Upper lobe of right lung (tissue), 1 donor: ENCODE measurements around the gene TNNT3. TPM values are rescaled to one million over a fixed set of nuclear protein-coding genes. Genes with fewer than 3 reads are reported as not detected.
"Not testable (repeated sequence)": the region's sequence is repeated elsewhere in the genome, so short reads cannot be mapped to it uniquely, and the experiment has no call there.

Experiments used
- ATAC-seq: fragments of 200-7000 bp; cut with Tn5 transposase; one replicate; pipeline ENCODE4 v1.9.1; 2020; ENCODE audit warnings: mild to moderate bottlenecking, moderate library complexity
- DNase-seq: peaks from one replicate; pipeline ENCODE4 v3.0.0-alpha.2; 2020
- H3K27ac ChIP-seq: fragments of 200-600 bp; one replicate; pipeline ENCODE4 v1.8.0; 2022
- H3K27me3 ChIP-seq: fragments of 200-600 bp; one replicate; pipeline ENCODE4 v1.8.0; 2022; ENCODE audit warnings: mild to moderate bottlenecking
- H3K36me3 ChIP-seq: fragments of 200-600 bp; one replicate; pipeline ENCODE4 v1.8.0; 2022
- H3K4me1 ChIP-seq: fragments of 200-600 bp; one replicate; pipeline ENCODE4 v1.8.0; 2022
- H3K4me3 ChIP-seq: fragments of 200-600 bp; one replicate; pipeline ENCODE4 v1.8.0; 2022; ENCODE audit warnings: mild to moderate bottlenecking
- H3K9me3 ChIP-seq: fragments of 200-600 bp; one replicate; pipeline ENCODE4 v1.8.0; 2022
- intact Hi-C: fragments of 100-400 bp; cut with DNase I; formaldehyde crosslinking; loops from one replicate; pipeline ENCODE4 v1.11.0; 2022
- total RNA-seq: library from RNA; stranded (reverse); fragmentation: NEBNext Ultra II Directional; extraction: Animal tissue kit (Norgen Biotek cat#: 25700); gene quantifications from one replicate; pipeline ENCODE4 v1.2.1, GENCODE V29; 2021
- TF ChIP-seq, protein P1 (sequence below): fragments of 200-600 bp; IDR thresholded peaks from one replicate; pipeline ENCODE4 v1.8.0; 2022; ENCODE audit warnings: antibody characterized with exemption
- donor health status: DM: no; HTN: yes; CAD: no; lungs with severe emphysema.

TNNT3 gene
- total RNA-seq, 1 donor from 2014 or later: 0.43 TPM

DNA sequence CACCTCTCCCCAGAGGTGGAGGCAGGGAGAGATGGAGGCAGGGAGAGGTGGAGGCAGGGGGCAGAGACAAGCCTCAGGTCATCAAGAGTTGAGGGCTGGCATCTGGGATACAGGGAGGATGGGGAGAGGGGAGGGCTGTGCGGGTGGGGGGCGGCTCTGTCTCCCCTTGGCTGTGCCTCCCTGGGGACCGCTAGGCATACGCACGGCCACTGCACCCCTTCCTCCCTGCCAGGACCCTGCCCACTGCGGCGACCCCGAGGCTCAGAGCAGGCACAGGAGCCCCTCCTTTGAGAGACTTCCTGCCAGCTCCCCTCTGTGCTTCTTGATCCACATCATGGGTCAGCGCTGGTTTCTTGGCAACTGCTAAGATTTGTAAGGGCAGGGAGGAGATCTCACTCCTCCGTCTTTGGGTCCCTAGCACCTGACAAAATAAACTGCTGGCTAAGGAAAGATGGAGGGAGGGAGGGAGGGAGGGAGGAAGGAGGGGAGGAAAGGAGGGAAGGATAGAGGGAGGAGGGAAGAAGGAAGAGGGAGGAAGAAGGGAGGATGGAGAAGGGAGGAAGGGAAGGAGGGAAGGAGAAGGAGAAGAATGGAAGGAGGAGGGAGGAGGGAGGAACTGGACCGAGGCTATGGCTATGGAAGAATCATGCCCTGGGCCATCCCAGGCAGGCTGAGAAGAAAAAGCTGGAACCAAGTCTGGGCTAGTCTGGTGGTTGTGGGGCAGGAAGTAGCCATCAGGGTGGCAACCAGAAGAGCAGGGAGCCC lies 46.3 kb upstream of the TNNT3 start:
- TF ChIP-seq, protein P1, sequence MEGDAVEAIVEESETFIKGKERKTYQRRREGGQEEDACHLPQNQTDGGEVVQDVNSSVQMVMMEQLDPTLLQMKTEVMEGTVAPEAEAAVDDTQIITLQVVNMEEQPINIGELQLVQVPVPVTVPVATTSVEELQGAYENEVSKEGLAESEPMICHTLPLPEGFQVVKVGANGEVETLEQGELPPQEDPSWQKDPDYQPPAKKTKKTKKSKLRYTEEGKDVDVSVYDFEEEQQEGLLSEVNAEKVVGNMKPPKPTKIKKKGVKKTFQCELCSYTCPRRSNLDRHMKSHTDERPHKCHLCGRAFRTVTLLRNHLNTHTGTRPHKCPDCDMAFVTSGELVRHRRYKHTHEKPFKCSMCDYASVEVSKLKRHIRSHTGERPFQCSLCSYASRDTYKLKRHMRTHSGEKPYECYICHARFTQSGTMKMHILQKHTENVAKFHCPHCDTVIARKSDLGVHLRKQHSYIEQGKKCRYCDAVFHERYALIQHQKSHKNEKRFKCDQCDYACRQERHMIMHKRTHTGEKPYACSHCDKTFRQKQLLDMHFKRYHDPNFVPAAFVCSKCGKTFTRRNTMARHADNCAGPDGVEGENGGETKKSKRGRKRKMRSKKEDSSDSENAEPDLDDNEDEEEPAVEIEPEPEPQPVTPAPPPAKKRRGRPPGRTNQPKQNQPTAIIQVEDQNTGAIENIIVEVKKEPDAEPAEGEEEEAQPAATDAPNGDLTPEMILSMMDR: no peak

DNA sequence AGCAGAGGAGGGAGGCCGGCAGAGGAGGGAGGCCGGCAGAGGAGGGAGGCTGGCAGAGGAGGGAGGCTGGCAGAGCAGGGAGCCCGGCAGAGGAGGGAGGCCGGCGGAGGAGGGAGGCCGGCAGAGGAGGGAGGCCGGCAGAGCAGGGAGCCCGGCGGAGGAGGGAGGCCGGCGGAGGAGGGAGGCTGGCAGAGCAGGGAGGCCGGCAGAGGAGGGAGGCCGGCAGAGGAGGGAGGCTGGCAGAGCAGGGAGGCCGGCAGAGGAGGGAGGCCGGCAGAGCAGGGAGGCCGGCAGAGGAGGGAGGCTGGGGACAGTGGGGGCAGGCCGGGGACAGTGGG lies 45.7 kb upstream of the TNNT3 start:
- H3K27ac ChIP-seq, DNase-seq, ATAC-seq, H3K9me3 ChIP-seq, intact Hi-C loops, H3K36me3 ChIP-seq, H3K4me1 ChIP-seq, H3K4me3 ChIP-seq: not testable (repeated sequence)
- H3K27me3 ChIP-seq: peaks cover 16% of the 10 kb centered on the region

More for the DNA sequence above, 46.3 kb upstream of the TNNT3 start:
- no peak overlapping the region for H3K4me3 ChIP-seq
- H3K4me1 ChIP-seq: no peaks in the 10 kb centered on the region
- H3K27me3 ChIP-seq: peaks cover 20% of the 10 kb centered on the region
- no peaks in the 10 kb centered on the region for H3K9me3 ChIP-seq
- H3K36me3 ChIP-seq: no peaks in the 10 kb centered on the region
- peak; percentile 45 for DNase-seq
- H3K27ac ChIP-seq: no peak overlapping the region
- no peak for ATAC-seq
- intact Hi-C loops: no loop called here

DNA sequence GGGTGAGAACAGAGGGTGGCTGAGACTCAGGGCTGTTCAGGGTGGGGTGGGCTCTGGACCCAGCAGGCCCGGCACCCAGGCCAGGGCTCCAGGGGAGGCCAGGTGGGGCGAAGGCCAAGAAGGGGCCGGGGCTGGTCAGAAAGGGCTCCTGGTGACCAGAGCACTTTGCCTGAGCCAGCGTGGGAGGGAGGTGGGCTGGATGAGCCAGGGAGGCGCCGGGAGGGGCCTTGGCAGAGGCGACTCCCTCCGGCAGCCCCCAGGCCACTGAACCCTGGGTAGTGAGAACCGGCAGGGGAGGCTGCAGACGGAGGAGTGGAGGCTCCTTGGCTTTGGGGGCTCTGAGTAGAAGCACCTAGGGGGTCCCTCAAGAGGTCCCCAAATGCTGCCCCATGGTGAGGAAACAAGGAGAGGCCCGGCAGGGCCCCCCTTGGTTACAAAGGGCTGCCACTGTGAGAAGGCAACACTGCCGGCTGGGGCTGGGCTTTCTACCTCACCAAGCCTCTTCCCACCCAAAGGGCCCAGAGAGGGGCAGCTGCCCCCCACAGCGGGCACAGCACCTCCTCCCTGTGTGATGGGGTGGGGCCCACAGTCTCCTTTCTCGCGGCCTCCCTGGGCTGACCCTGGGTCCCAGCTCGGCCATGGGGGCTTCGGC lies 44.9 kb upstream of the TNNT3 start:
- H3K9me3 ChIP-seq, H3K36me3 ChIP-seq, H3K4me1 ChIP-seq, ATAC-seq, H3K27ac ChIP-seq, intact Hi-C loops, DNase-seq, H3K4me3 ChIP-seq, H3K27me3 ChIP-seq: not testable (repeated sequence)

DNA sequence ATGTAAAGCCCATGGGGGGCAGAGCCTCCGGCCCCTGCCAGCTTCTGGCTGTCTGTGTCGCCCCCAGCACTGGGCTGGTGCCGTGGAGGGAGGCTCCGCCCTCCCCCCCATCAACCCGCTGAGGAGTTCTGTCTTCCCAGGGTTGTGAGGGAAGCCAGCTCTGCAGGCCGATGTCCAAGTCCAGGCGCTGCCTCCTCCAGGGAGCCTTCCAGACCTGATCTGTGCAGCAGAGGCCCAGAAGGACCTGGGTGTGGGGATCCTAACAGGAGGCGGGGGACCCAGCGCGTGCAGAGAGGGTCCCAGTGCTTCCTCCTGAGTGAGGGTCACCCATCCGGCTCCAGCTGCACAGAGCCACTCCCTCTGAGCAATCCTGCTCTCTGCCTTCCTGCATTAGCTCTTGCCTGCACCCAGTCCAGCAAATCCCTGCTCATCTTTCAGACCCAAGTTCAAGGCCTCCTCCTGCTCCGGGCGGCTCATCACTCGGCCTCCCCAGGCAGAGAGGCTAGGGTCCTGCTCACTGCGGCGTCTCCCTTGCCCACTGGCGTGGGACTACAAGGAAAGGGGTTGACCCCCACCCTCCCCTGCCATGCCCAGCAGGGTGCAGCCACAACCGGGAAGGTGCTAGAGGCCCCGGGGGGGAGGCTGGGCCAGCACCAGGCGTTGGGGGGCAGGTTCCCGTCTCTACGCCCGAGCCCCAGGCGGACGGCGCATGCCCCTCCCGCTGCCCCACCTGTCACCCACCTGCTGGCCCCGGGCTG lies 44.2 kb upstream of the TNNT3 start:
- intact Hi-C loops: no loop called here
- H3K4me1 ChIP-seq: no peaks in the 10 kb centered on the region
- no peak overlapping the region for H3K27ac ChIP-seq
- peaks cover 1% of the 10 kb centered on the region for H3K27me3 ChIP-seq
- no peaks in the 10 kb centered on the region for H3K36me3 ChIP-seq
- TF ChIP-seq, protein P1: no peak
- no peak overlapping the region for H3K4me3 ChIP-seq
- ATAC-seq (no peak), DNase-seq (no peak)
- no peaks in the 10 kb centered on the region for H3K9me3 ChIP-seq

DNA sequence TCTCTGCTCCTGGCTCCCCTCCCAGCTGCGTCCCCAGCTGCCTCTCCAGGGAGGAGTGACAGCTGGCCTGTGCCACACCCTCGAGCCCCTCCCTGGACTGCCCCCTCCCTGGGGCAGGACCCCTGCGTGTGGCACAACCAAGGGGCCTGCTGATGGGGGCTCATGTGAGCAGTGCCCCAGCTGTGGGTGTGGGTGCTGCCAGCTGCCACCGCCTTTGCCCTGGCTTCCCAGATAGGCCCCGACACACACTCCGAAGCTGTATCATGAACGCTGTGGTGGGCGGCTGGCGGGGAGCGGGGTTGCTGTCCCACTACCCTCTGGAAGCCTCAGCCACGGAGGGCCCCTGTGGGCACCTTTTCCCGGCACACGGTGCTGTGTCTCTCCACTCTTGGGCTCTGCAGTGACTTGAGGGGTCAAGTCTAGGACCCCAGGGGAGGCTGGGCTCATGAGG lies 43.6 kb upstream of the TNNT3 start:
- H3K27ac ChIP-seq, H3K9me3 ChIP-seq, H3K4me3 ChIP-seq, H3K27me3 ChIP-seq, DNase-seq, H3K4me1 ChIP-seq, H3K36me3 ChIP-seq, intact Hi-C loops, ATAC-seq: not testable (repeated sequence)

DNA sequence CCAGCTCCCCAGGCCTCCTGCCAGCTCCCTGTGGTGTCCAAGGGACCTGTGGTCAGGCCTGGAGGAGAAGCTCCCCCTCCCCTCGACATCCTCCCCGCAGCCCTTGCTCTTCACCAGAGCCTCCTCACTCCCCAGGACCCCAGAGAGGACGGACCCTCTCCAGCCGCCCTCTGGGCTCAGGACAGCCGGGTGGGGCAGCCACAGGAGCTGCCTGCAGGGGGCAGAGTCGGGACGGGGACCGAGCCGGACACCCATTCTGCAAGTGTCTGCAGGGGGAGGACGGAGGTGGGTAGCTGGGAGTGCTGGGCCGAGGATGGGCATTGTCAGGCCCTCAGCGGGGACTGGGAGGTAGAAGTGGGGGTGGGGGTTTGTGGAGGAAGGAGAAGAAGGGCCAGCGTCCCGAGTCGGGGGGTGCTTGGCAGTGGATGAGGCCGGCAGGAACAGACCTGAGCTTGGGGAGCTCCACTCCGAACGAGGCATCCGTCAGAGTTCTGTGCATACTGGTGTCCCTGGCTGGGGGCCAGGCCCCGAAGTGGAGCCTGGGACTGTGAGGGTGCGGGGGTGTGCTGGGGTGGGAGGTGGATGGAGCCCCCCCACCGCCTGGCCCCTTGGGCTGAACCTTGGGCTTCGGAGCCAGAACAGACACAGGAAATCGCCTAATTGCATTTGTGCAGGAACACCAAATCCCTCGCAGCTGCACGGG lies 43.0 kb upstream of the TNNT3 start:
- Histone ChIP-seq H3K4me3 (no peak overlapping the region), H3K4me1 (no peaks in the 10 kb centered on the region), H3K36me3 (no peaks in the 10 kb centered on the region), H3K27me3 (no peaks in the 10 kb centered on the region), H3K9me3 (no peaks in the 10 kb centered on the region), H3K27ac (no peak overlapping the region)
- ATAC-seq (peak; percentile 12), DNase-seq (peak; percentile 68)
- TF ChIP-seq, protein P1: peak; percentile 37
- intact Hi-C loops: no loop called here
